Right atrium auricular region (tissue), 2 donors: ENCODE measurements around the gene CCDC157. TPM values are rescaled to one million over a fixed set of nuclear protein-coding genes. Genes with fewer than 3 reads are reported as not detected.
A peak's percentile ranks its signal among the peaks of the same experiment; 100 is the strongest.

Experiments
- DNase-seq: peaks from one replicate; pipeline ENCODE4 v3.0.0-alpha.2; 2019; ENCODE audit warnings: low spot score
- H3K27ac ChIP-seq, 2 donors: fragments of 200-600 bp; sonication (generic); 1 replicate in 1 of 2; 2 replicates in 1 of 2; pipeline ENCODE4 v1.5.1; 2016 to 2019
- H3K27me3 ChIP-seq, 2 donors: fragments of 200-600 bp; sonication (generic); one replicate each; pipeline versions ENCODE4 v1.5.1 to v1.6.0; 2017 to 2019
- H3K36me3 ChIP-seq: fragments of 200-600 bp; sonication (generic); one replicate; pipeline ENCODE4 v1.5.1; 2016
- H3K4me1 ChIP-seq, 2 donors: fragments of 200-600 bp; sonication (generic); one replicate each; pipeline versions ENCODE4 v1.5.1 to v1.6.0; 2017 to 2019
- H3K4me3 ChIP-seq, 2 donors: fragments of 200-600 bp; sonication (generic); 1 replicate in 1 of 2; 2 replicates in 1 of 2; pipeline ENCODE4 v1.5.1; 2017 to 2019; ENCODE audit warnings: mild to moderate bottlenecking in 1 of 2, moderate library complexity in 1 of 2
- H3K9me3 ChIP-seq, 2 donors: fragments of 200-600 bp; sonication (generic); one replicate each; pipeline ENCODE4 v1.5.1; 2019
- total RNA-seq, 2 donors: library from RNA; depleted of rRNA; stranded (reverse); fragments of >200 nt; gene quantifications; one replicate each; pipeline ENCODE4 v1.1.0, GENCODE V29; 2016
- TF ChIP-seq, protein P1 (sequence below), 2 donors: fragments of 200-600 bp; sonication (generic); IDR thresholded peaks; one replicate each; pipeline ENCODE4 v1.5.1; 2019; ENCODE audit warnings: antibody characterized with exemption in 2 of 2

CCDC157 gene
- total RNA-seq, 2 donors from 2014 or later = 0.26 to 0.55 TPM

- Histone ChIP-seq H3K4me3 (no peak overlapping the region), H3K4me1 (peaks cover 2 to 85% of the 10 kb centered on the region in 2 donors), H3K27me3 (no peaks in the 10 kb centered on the region), H3K36me3 (no peaks in the 10 kb centered on the region), H3K27ac (peak overlapping the region; percentile 78 to 83), H3K9me3 (no peaks in the 10 kb centered on the region)
- TF ChIP-seq, protein P1, sequence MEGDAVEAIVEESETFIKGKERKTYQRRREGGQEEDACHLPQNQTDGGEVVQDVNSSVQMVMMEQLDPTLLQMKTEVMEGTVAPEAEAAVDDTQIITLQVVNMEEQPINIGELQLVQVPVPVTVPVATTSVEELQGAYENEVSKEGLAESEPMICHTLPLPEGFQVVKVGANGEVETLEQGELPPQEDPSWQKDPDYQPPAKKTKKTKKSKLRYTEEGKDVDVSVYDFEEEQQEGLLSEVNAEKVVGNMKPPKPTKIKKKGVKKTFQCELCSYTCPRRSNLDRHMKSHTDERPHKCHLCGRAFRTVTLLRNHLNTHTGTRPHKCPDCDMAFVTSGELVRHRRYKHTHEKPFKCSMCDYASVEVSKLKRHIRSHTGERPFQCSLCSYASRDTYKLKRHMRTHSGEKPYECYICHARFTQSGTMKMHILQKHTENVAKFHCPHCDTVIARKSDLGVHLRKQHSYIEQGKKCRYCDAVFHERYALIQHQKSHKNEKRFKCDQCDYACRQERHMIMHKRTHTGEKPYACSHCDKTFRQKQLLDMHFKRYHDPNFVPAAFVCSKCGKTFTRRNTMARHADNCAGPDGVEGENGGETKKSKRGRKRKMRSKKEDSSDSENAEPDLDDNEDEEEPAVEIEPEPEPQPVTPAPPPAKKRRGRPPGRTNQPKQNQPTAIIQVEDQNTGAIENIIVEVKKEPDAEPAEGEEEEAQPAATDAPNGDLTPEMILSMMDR (IDR thresholded peaks at IDR 0.05) = no peak
- peak; percentile 84 for DNase-seq
Observed at GRCh38 chr22:30310881-30311771, 45.7 kb upstream of the CCDC157 start.

DNA sequence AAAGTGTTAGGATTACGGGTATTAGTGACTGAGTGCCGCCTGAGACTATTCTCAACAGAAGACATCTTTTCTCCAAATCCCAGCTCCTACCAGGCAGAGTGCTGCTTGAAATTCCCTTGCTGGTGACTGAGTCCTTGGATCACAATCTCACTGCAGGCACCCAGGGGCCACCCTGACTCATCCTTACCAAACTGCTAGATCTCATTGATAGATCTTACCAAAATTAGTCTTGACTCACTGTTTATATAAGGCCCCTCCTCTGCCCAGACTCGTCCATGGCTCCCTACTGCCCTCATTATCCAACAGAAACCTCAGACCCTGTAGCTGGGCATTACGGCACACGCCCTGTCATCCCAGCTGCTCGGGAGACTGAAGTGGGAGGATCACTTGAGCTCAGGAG, 44.8 kb upstream of the CCDC157 start:
- Histone ChIP-seq H3K4me1 (peaks cover 2 to 77% of the 10 kb centered on the region in 2 donors), H3K27me3 (no peaks in the 10 kb centered on the region)

DNA sequence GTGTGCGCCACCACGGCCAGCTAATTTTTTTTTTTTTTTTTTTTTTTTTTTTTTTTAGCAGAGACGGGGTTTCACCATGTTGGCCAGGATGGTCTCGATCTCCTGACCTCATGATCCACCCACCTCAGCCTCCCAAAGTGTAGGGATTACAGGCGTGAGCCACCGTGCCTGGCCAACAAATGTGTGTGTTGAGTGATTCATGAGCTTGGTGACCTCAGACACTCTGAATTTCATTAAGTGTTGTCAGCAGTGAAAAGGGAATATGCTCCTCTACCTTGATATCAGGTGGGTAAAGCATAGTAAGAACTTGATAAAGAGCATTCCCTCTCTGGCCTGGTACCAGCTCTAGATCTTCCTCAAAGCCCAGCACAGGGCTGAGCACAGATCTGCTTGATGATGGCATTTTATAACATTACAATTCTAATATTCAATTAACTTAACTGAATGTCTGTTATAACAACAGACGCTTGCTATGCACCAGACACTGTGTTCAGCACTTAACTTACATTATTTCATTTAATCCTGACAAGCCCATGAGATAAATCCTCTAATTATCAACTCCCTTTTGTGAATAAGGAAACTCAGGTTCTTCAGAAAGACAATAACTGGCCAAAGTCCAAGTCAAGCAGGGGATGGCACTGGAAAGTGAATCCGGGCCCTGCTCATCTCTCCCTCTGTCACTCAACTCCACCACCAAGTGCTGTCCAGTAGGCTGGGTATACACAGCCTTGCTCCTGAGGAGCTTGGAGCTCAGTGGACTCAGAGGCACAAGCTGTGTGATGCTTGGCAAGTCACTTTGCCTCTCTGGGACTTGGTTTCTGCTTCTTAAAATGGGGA, 43.1 kb upstream of the CCDC157 start:
- H3K27me3 ChIP-seq = no peaks in the 10 kb centered on the region
- TF ChIP-seq, protein P1 (IDR thresholded peaks at IDR 0.05) = no peak
- H3K9me3 ChIP-seq = no peaks in the 10 kb centered on the region
- H3K4me3 ChIP-seq = no peak overlapping the region
- no peaks in the 10 kb centered on the region for H3K36me3 ChIP-seq
- DNase-seq = no peak
- no peak overlapping the region for H3K27ac ChIP-seq
- peaks cover 2 to 75% of the 10 kb centered on the region in 2 donors for H3K4me1 ChIP-seq

More for the DNA sequence above, 44.8 kb upstream of the CCDC157 start:
- H3K9me3 ChIP-seq = no peaks in the 10 kb centered on the region
- H3K36me3 ChIP-seq = no peaks in the 10 kb centered on the region
- TF ChIP-seq, protein P1 (IDR thresholded peaks at IDR 0.05) = no peak
- no peak overlapping the region for H3K4me3 ChIP-seq
- peak overlapping the region; percentile 78 to 83 for H3K27ac ChIP-seq
- no peak for DNase-seq

DNA sequence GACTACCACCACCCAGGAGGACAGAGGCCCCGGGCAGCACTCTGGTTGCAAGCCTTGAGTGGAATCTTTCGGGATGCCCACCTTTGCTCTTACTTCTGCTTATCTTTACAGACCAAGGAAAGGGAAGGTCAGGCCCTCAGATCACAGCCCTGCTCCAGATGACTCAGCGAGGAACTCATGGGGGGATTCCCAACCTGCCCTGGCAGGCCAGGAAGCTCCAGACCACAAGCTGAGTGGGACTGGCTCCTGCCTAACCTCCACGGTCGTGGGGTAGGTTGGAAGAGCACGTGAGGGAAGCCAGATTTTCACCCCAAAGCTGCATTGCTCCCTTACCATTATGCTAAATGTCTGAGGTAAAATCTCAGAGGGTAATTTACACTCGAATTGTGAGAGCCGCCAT, 41.9 kb upstream of the CCDC157 start:
- TF ChIP-seq, protein P1 (IDR thresholded peaks at IDR 0.05) = no peak
- H3K27ac ChIP-seq = no peak overlapping the region
- H3K4me1 ChIP-seq = peaks cover 2 to 75% of the 10 kb centered on the region in 2 donors

GRCh38 chr22:30315962-30316576, 40.7 kb upstream of the CCDC157 start:
- H3K9me3 ChIP-seq = no peaks in the 10 kb centered on the region
- TF ChIP-seq, protein P1 (IDR thresholded peaks at IDR 0.05) = no peak
- no peaks in the 10 kb centered on the region for H3K27me3 ChIP-seq
- H3K4me3 ChIP-seq = no peak overlapping the region
- H3K27ac ChIP-seq = no peak overlapping the region
- no peak for DNase-seq
- no peaks in the 10 kb centered on the region for H3K36me3 ChIP-seq
- H3K4me1 ChIP-seq = peaks cover 0 to 75% of the 10 kb centered on the region in 2 donors

More for the DNA sequence above, 41.9 kb upstream of the CCDC157 start:
- Histone ChIP-seq H3K36me3 (no peaks in the 10 kb centered on the region), H3K27me3 (no peaks in the 10 kb centered on the region), H3K9me3 (no peaks in the 10 kb centered on the region), H3K4me3 (no peak overlapping the region)
- no peak for DNase-seq
